ENCODE results near the gene CLDN7. TPM values are rescaled to one million over a fixed set of nuclear protein-coding genes. Genes with fewer than 3 reads are reported as not detected.

Gene CLDN7
- total and polyA plus RNA-seq, 4 donors = 3.0 to 35.0 (median 19.6) TPM

DNA sequence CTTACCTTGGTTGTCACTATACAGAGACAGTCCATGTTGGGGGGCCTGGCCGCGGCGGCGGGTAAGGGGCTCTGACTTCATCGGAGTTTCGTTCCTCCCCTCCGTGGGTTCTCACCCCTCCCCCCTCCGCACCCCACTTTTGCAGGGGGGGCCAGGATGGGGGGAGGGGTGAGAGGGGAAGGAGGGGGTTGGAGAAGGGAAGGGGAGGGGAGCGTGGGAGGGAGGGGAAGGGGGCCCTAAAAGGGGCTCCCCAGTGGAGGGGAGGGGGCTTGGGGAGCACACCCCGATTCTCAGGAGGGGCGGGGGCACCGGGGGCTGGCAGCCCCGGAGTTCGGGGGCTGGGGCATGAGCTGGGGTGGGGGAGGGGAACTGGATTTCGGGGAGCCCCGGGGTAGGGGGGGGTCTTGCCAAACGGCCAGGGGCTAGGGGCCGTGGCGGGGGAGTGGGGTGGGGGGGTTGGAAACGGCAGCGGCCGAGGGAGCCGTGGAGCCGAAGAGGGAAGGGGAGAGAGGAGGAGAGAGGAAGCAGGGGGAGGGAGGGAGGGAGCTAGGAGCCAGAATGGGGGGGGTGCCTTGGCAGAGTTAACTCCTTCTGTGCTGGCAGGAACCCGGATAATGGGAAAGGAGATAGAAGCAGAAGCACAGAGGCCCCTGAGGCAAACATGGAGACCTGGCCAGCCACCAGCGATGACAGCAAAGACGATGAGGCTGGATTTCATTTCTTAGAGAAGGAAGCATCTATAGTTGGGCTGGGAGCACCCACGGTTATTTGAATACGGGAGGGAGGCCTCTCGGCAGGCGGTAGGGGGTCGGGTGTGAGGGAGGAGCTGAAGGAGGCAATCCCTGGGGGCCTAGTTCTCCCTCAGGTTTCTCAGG is 44.9 kb downstream of the CLDN7 start:
- peaks cover 0 to 15% (median 7%) of the 10 kb centered on the region in 4 donors for H3K36me3 ChIP-seq (ENCODE audit: control insufficient read depth in 4 of 4, insufficient read depth in 3 of 4, low read depth in 1 of 4, low read length in 3 of 4)
- WGBS = 18% methylated on average over 32 of the region's 32 CpGs
- H3K9me3 ChIP-seq (ENCODE audit: control insufficient read depth in 4 of 4, low read length in 3 of 4) = no peaks in the 10 kb centered on the region
- peaks cover 14 to 51% (median 41%) of the 10 kb centered on the region in 4 donors for H3K4me1 ChIP-seq (ENCODE audit: control insufficient read depth in 4 of 4, insufficient read depth in 4 of 4, low read length in 3 of 4)
- TF ChIP-seq TAF1 (conservative IDR thresholded peaks at IDR 0.05) = no peak
- TF ChIP-seq, protein P1, sequence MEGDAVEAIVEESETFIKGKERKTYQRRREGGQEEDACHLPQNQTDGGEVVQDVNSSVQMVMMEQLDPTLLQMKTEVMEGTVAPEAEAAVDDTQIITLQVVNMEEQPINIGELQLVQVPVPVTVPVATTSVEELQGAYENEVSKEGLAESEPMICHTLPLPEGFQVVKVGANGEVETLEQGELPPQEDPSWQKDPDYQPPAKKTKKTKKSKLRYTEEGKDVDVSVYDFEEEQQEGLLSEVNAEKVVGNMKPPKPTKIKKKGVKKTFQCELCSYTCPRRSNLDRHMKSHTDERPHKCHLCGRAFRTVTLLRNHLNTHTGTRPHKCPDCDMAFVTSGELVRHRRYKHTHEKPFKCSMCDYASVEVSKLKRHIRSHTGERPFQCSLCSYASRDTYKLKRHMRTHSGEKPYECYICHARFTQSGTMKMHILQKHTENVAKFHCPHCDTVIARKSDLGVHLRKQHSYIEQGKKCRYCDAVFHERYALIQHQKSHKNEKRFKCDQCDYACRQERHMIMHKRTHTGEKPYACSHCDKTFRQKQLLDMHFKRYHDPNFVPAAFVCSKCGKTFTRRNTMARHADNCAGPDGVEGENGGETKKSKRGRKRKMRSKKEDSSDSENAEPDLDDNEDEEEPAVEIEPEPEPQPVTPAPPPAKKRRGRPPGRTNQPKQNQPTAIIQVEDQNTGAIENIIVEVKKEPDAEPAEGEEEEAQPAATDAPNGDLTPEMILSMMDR (IDR thresholded peaks at IDR 0.05; ENCODE audit: low read depth, low read length, missing input control) = no peak
- H3K27ac ChIP-seq (ENCODE audit: low read depth in 1 of 2, low read length in 2 of 2) = no peak overlapping the region
- peak overlapping the region in 1 of 3 donors; percentile 33 for H3K4me3 ChIP-seq (ENCODE audit: low read depth in 1 of 3, low read length in 3 of 3)
- no peak overlapping the region for H3K9ac ChIP-seq (ENCODE audit: low read depth in 1 of 2, low read length in 2 of 2)
- no peak for DNase-seq (ENCODE audit: low spot score)
- no peaks in the 10 kb centered on the region for H3K27me3 ChIP-seq (ENCODE audit: control insufficient read depth in 4 of 4, insufficient read depth in 4 of 4, low read length in 3 of 4)

DNA sequence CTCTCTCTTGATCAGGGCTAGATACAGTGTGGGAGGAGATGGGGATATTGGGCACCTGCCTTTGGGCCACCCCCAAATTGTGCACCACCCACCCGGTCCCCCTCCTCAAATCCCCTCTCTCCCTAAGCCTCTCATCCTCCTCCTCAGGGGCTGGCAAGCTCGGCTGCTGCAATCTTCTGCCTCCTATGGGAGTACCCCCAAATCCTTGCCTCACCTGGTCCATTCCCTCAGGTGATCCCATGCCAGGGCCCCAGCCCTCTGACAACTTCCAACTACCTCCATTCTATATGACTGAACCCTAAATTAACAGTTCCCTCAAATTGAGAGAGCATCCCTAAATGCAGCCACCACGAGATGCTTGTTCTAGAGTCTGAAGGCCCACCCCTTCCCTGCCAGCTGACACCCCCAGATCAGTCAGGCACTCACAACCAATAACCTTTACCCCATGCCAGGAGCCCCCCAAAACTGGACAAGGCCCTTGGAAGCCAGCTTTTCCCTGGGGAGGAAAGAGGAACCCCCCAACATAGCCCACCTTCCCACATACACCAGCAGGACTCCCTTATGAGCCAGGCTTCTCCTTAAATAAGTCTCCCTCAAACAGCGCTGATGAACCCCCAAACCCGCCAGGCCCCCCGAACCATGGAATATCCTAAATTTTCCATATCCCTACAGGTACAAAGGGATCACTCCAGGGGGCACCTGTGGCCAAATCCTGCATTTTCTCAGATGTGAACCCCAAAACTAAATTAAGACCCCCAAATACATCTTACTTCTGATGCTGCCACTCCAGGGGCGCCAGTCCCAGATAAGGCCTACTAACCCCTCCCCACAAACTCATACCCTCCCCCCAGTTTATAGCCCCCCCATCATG is 45.8 kb downstream of the CLDN7 start:
- peaks cover 0 to 6% (median 2%) of the 10 kb centered on the region in 4 donors for H3K36me3 ChIP-seq (ENCODE audit: control insufficient read depth in 4 of 4, insufficient read depth in 3 of 4, low read depth in 1 of 4, low read length in 3 of 4)
- H3K27ac ChIP-seq (ENCODE audit: low read depth in 1 of 2, low read length in 2 of 2) = no peak overlapping the region
- no peaks in the 10 kb centered on the region for H3K27me3 ChIP-seq (ENCODE audit: control insufficient read depth in 4 of 4, insufficient read depth in 4 of 4, low read length in 3 of 4)
- no peak overlapping the region for H3K9ac ChIP-seq (ENCODE audit: low read depth in 1 of 2, low read length in 2 of 2)
- no peaks in the 10 kb centered on the region for H3K9me3 ChIP-seq (ENCODE audit: control insufficient read depth in 4 of 4, low read length in 3 of 4)
- WGBS = 40% methylated on average over 7 of the region's 7 CpGs
- peak overlapping the region in 1 of 3 donors; percentile 33 for H3K4me3 ChIP-seq (ENCODE audit: low read depth in 1 of 3, low read length in 3 of 3)
- DNase-seq (ENCODE audit: low spot score) = no peak
- peaks cover 11 to 42% (median 32%) of the 10 kb centered on the region in 4 donors for H3K4me1 ChIP-seq (ENCODE audit: control insufficient read depth in 4 of 4, insufficient read depth in 4 of 4, low read length in 3 of 4)
- TF ChIP-seq TAF1 (conservative IDR thresholded peaks at IDR 0.05) (no peak), NR2F2 (IDR thresholded peaks at IDR 0.05) (no peak), HNF4G (IDR thresholded peaks at IDR 0.05) (no peak), FOXA2 (IDR thresholded peaks at IDR 0.05) (no peak), JUND (IDR thresholded peaks at IDR 0.05) (no peak)
- TF ChIP-seq, protein P2, sequence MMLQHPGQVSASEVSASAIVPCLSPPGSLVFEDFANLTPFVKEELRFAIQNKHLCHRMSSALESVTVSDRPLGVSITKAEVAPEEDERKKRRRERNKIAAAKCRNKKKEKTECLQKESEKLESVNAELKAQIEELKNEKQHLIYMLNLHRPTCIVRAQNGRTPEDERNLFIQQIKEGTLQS (IDR thresholded peaks at IDR 0.05) = no peak

DNA sequence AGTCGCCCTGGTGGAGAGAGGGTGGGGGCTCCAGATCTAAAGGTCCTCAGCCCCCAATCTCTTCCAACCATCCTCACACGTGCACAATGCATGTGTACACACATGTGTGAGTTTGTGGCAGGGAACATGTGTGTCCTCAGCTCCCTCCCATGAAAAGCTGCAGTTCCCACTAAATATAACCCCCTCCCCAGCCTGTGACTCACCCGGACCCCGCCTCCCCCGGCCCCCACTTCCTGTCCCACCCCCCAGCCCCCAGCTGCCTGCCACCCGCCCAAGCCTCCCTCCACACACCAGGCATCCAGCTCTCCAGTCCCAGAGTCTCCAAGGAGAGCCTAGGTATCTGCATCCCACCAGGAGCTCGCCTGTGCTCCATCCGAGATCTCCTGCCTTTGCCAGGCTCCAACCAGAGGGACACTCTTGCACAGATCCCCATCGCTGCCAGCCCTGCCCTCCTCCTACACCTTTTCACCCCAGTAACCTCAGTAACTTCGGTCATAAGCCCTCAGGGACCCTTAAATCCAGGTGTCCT is 46.6 kb downstream of the CLDN7 start:
- Histone ChIP-seq H3K9me3 (ENCODE audit: control insufficient read depth in 4 of 4, low read length in 3 of 4) (no peaks in the 10 kb centered on the region), H3K27ac (ENCODE audit: low read depth in 1 of 2, low read length in 2 of 2) (peak overlapping the region in 1 of 2 donors; percentile 78), H3K4me1 (ENCODE audit: control insufficient read depth in 4 of 4, insufficient read depth in 4 of 4, low read length in 3 of 4) (peaks cover 11 to 35% (median 25%) of the 10 kb centered on the region in 4 donors), H3K27me3 (ENCODE audit: control insufficient read depth in 4 of 4, insufficient read depth in 4 of 4, low read length in 3 of 4) (no peaks in the 10 kb centered on the region), H3K36me3 (ENCODE audit: control insufficient read depth in 4 of 4, insufficient read depth in 3 of 4, low read depth in 1 of 4, low read length in 3 of 4) (no peaks in the 10 kb centered on the region), H3K4me3 (ENCODE audit: low read depth in 1 of 3, low read length in 3 of 3) (no peak overlapping the region), H3K9ac (ENCODE audit: low read depth in 1 of 2, low read length in 2 of 2) (no peak overlapping the region)
- no peak for DNase-seq (ENCODE audit: low spot score)
- TF ChIP-seq HNF4G (IDR thresholded peaks at IDR 0.05) (no peak), YY1 (IDR thresholded peaks at IDR 0.05) (no peak), TAF1 (conservative IDR thresholded peaks at IDR 0.05) (no peak), HNF4A (conservative IDR thresholded peaks at IDR 0.05) (no peak), RXRA (IDR thresholded peaks at IDR 0.05) (no peak)
- TF ChIP-seq, protein P3, sequence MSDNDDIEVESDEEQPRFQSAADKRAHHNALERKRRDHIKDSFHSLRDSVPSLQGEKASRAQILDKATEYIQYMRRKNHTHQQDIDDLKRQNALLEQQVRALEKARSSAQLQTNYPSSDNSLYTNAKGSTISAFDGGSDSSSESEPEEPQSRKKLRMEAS (IDR thresholded peaks at IDR 0.05) = no peak
- TF ChIP-seq, protein P4, sequence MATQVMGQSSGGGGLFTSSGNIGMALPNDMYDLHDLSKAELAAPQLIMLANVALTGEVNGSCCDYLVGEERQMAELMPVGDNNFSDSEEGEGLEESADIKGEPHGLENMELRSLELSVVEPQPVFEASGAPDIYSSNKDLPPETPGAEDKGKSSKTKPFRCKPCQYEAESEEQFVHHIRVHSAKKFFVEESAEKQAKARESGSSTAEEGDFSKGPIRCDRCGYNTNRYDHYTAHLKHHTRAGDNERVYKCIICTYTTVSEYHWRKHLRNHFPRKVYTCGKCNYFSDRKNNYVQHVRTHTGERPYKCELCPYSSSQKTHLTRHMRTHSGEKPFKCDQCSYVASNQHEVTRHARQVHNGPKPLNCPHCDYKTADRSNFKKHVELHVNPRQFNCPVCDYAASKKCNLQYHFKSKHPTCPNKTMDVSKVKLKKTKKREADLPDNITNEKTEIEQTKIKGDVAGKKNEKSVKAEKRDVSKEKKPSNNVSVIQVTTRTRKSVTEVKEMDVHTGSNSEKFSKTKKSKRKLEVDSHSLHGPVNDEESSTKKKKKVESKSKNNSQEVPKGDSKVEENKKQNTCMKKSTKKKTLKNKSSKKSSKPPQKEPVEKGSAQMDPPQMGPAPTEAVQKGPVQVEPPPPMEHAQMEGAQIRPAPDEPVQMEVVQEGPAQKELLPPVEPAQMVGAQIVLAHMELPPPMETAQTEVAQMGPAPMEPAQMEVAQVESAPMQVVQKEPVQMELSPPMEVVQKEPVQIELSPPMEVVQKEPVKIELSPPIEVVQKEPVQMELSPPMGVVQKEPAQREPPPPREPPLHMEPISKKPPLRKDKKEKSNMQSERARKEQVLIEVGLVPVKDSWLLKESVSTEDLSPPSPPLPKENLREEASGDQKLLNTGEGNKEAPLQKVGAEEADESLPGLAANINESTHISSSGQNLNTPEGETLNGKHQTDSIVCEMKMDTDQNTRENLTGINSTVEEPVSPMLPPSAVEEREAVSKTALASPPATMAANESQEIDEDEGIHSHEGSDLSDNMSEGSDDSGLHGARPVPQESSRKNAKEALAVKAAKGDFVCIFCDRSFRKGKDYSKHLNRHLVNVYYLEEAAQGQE (IDR thresholded peaks at IDR 0.05) = no peak
- 42% methylated on average over 10 of the region's 10 CpGs for WGBS

All from liver (tissue), 9 donors.